Uterus (tissue), 2 donors: ENCODE results near the gene KCNK13.

ENCODE experiments used
- CTCF ChIP-seq, 4 experiments: fragments of 200-600 bp in 2 of 4; fragments of 450-650 bp in 2 of 4; sonication (generic) in 2 of 4; IDR thresholded peaks; one replicate each; pipeline ENCODE4 v1.5.1; 2016 to 2019; ENCODE audit warnings: antibody characterized with exemption in 4 of 4, mild to moderate bottlenecking in 2 of 4, moderate library complexity in 1 of 4
- POLR2A ChIP-seq, 2 donors: fragments of 450-650 bp; IDR thresholded peaks; one replicate each; pipeline ENCODE4 v1.6.1; 2016; ENCODE audit warnings: antibody characterized with exemption in 2 of 2, mild to moderate bottlenecking in 1 of 2, moderate library complexity in 1 of 2

- TF ChIP-seq CTCF (IDR thresholded peaks at IDR 0.05) (no peak), POLR2A (IDR thresholded peaks at IDR 0.05) (no peak)
These were observed 132.9 kb downstream of the KCNK13 start for GRCh38 chr14:90194706-90195105.
